ENCODE data around the gene NF1.
A peak's percentile ranks its signal among the peaks of the same experiment; 100 is the strongest.
"Not testable (repeated sequence)": the region's sequence is repeated elsewhere in the genome, so short reads cannot be mapped to it uniquely, and the experiment has no call there.

The NF1 gene

DNA sequence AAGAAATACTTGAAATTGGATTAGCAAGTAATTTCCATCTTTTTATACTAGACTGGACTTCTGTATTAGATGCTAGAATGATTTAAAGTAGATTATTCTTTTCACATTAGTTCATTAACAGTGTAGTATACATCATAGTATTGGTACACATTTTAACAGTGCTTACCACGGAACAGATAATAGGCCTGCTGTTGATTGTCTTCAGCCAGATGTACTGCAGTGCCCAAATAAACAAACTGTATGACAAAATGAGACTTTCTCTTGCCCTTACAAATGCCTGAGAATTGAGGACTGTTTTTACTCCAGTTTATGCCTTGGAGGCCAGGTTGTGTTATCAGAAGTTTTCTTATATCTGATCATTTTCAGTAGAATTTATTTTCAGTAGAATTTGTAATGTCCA, 226.0 kb downstream of the NF1 start:
- no peak for DNase-seq (ENCODE audit: low read depth in 4 of 4, low spot score in 1 of 4)

GRCh38 chr17:31321481-31321880, 226.7 kb downstream of the NF1 start, which contains the start of gene EVI2A:
Gene EVI2A, minus strand, starts transcription at chr17:31321622. Its CDS starts 2,609 bp downstream, at chr17:31319013.
- DNase-seq (ENCODE audit: low read depth in 4 of 4, low spot score in 1 of 4): peak in 2 of 4 experiments; percentile 44 to 62

GRCh38 chr17:31321966-31322365, 227.2 kb downstream of the NF1 start:
- DNase-seq (ENCODE audit: low read depth in 4 of 4, low spot score in 1 of 4): no peak

DNA sequence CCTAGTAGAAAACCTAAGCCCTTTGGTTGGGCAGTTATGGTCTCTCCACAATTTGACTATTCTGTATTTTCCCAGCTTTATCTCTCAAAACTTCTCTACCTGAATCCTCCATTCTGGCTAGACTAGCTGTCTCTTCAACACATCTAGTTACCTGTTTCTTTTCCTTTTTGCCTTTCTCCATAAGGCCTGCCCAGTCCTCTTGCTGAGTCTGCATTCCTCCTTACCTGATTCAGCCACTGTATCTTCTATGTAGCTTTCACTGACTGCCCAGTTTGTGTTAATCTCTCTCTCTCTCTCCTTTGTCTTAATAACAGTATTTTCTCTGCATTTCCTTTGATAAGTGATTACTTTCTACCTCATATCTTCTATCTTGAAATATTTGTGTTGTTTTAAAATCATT, 228.8 kb downstream of the NF1 start:
- DNase-seq (ENCODE audit: low read depth in 4 of 4, low spot score in 1 of 4): no peak

- DNase-seq (ENCODE audit: low read depth in 4 of 4, low spot score in 1 of 4): no peak
Measured at GRCh38 chr17:31327534-31328159, 232.9 kb downstream of the NF1 start.

GRCh38 chr17:31328160-31328535, 233.4 kb downstream of the NF1 start:
- no peak for DNase-seq (ENCODE audit: low read depth in 4 of 4, low spot score in 1 of 4)

- DNase-seq (ENCODE audit: low read depth in 4 of 4, low spot score in 1 of 4): no peak
Measured at GRCh38 chr17:31329221-31329620, 234.4 kb downstream of the NF1 start.

GRCh38 chr17:31339906-31340661, 245.3 kb downstream of the NF1 start:
- DNase-seq (ENCODE audit: low read depth in 4 of 4, low spot score in 1 of 4): no peak

DNA sequence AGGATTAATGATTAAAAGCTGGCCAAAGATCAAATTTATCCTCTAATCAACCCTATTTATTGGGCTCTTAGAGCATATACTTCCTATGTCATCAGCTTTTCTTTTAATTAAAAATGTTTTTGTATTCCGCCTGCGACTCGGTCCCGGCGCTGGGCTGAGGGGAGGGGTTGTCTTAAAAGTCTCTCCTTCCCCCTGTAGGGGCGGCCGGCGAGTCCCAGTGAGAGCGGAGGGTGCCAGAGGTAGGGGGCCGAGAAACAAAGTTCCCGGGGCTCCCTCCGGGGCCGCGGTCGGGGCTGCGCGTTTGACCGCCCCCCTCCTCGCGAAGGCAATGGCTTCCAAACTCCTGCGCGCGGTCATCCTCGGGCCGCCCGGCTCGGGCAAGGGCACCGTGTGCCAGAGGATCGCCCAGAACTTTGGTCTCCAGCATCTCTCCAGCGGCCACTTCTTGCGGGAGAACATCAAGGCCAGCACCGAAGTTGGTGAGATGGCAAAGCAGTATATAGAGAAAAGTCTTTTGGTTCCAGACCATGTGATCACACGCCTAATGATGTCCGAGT, 250.5 kb downstream of the NF1 start:
- DNase-seq (ENCODE audit: low read depth in 4 of 4, low spot score in 1 of 4): not testable (repeated sequence)

DNA sequence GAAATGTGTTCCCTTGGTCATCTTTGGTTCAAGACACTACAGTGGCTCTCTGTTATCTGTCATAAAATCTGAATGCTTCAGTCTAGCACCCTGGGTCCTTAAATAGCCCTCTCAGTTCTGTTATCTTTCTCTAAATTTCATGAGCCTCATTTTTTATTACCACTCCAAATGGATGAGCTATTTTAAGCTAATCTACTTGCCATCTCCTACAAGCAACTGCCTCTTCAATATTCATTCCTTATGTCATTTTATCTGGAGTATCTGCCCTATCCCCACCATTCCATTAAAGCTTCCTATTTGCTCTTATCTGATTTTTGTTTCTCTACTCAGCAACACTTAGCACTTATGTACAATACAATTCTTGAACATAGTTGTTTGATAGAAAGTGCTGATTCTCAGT, 254.7 kb downstream of the NF1 start:
- no peak for DNase-seq (ENCODE audit: low read depth in 4 of 4, low spot score in 1 of 4)

DNA sequence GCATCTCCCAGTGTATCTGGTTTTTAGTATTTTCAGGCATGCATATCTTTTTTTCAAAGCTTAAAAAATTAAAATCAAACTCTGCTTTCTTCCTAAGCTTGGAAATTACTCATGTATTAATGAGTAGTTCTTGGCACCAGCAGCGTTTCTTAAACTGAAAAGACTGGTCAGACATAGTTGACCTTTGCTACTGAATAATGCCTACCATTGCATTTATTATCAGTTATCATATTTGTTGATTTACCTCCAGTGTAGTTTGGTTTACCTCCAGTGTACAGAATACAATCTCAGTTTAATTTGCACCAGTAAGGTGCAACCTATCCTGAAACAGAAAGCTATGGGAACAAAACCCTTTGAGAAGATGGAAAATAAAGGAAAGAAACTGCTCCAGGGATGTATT, 261.2 kb downstream of the NF1 start:
- DNase-seq (ENCODE audit: low read depth in 4 of 4, low spot score in 1 of 4): no peak

DNA sequence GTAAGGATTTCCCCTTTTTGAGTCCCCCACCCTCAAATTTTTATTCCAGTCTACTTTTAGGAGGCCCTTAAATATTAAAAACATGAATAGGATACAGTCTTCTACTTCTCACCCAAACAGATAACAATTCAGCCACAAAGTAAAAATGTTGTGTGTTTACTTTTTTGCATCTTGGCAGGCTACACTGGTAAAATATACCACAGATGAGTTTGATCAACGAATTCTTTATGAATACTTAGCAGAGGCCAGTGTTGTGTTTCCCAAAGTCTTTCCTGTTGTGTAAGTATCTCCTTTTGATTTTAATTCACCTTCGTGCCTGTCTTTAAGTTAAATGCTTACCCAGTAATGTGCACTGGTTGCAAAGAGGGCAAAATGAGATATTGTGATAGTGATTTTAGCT, 262.3 kb downstream of the NF1 start:
- DNase-seq (ENCODE audit: low read depth in 4 of 4, low spot score in 1 of 4): no peak

DNA sequence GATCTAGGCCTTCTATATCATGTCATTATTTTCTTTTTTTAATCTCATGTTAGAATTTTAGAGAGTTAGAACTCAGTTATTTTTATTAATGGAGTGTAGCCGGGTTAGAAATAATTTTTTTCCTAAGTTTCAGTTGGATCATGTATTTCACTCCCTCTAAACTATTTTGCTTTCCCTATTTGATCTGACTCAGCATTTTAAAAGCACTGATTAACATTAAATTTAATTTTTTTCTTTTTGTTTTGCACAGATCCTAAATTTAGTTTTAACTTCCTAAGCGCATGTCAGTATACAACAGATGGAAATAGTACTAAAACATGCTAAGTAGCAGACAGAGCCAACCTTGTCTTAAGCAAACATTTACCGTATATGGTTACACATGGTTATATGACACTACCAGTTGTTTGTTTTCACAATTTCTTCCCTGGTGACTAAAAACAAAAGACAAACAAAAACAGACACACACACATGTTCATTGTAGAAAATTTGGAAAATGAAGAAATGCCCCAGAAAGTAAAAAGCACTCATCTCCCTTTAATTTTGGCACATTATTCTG, 263.1 kb downstream of the NF1 start:
- no peak for DNase-seq (ENCODE audit: low read depth in 4 of 4, low spot score in 1 of 4)

DNA sequence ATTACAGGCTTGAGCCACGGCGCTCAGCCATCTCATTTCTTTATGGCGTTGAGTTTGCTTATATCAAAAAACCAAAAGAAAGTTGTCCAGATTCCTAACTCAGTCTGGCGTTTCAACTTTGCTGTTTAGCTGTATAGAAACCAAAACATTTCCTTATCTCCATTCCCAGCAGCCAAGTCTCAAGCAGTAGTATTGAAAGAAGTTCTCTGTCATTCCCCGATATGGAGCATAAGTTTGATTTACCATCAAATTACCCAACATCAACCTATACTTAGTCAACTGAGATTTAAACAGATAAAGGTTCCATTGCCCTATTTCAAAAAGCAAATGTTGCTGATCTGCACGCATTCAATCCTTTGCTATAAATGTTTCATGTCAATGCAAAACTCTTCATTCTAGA, 269.2 kb downstream of the NF1 start:
- DNase-seq (ENCODE audit: low read depth in 4 of 4, low spot score in 1 of 4): no peak

DNA sequence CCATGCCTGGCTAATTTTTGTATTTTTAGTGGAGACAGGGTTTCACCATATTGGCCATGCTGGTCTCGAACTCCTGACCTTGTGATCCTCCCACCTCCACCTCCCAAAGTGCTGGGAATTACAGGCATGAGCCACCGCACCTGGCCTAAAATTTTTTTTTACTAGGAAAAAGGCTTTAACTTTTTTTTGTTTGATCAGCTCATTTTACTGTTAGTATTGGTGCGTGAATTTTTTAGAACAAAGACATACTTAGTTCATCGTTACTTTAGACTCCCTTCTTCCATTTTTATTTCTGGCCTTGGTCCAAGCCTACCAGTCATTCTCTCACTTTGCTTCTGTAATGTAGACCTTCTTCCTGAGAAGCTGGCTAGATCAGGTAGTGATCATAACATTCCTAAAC, 271.3 kb downstream of the NF1 start:
- no peak for DNase-seq (ENCODE audit: low read depth in 4 of 4, low spot score in 1 of 4)

- DNase-seq (ENCODE audit: low read depth in 4 of 4, low spot score in 1 of 4): no peak
Measured at GRCh38 chr17:31369266-31369665, 274.5 kb downstream of the NF1 start.

GRCh38 chr17:31371511-31372097, 276.8 kb downstream of the NF1 start:
- DNase-seq (ENCODE audit: low read depth in 4 of 4, low spot score in 1 of 4): no peak

DNA sequence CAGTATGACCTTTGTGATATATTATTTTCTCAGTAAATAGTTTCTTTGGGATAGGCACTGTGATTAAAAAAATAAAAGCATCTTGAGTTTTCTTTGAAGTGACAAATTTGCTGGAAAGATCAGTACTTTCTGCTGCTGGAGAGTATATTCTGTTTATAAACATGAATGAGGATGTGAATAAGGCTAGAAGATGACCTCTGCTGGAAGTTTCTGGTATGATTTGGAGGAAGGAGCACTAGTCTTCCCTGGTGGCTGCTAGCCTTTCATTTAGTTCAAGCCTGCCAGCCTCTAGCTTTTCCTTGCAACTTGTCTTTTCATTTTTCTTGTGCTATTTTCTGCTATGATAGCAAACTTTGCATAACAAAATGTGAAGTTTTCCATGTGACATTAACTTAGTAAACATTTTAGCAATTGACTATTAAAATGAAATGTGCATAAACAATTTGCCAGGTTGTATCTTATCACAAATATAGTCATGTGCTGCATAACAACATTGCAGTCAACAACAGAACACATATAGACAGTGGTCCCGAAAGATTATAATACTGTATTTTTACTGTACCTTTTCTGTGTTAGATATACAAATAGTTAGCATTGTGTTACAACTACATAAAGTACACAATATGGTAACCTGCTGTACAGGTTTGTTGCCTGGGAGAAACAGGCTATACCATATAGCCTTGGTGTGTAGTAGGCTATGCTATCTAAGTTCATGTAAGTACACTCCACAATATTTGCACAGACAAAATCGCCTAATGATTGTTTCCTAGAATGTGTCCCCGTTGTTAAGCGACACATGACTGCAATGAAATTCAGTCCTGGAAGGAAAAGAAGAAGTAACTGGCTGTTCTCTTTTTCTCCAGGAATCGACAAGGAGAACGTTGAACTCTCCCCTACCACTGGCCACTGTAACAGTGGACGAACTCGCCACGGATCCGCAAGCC, 278.6 kb downstream of the NF1 start:
- no peak for DNase-seq (ENCODE audit: low read depth in 4 of 4, low spot score in 1 of 4)

- no peak for DNase-seq (ENCODE audit: low read depth in 4 of 4, low spot score in 1 of 4)
Measured at GRCh38 chr17:31374094-31374447, 279.3 kb downstream of the NF1 start.

- no peak for DNase-seq (ENCODE audit: low read depth in 4 of 4, low spot score in 1 of 4)
Measured at GRCh38 chr17:31374503-31374902, 279.7 kb downstream of the NF1 start.

DNA sequence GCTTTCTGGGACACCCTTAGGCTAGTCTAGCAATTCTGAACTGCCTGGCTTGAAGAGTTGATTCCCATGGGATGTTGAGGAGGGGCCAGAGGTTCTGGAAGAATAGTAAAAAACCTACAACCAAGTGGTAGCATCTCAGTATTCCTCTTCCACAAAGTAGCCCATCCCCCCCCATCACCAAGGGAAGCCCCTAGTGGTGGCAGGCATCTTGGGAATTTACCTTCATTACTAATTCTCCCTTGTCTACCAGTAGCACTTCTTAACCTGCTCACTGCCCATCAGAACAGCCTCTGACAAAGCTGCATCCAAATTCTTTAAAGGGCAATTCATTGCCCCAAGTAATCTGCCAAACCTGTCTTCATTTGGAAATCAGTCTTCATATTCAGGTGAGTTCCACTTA, 283.9 kb downstream of the NF1 start:
- no peak for DNase-seq (ENCODE audit: low read depth in 4 of 4, low spot score in 1 of 4)
